K562 (cell line): Measurements from ENCODE around the gene SERINC3. TPM values are rescaled to one million over a fixed set of nuclear protein-coding genes. Genes with fewer than 3 reads are reported as not detected.

Source experiments
- ESRRA ChIP-seq: fragments of 450-650 bp; IDR thresholded peaks from 2 replicates; pipeline ENCODE4 v1.6.1; 2014; ENCODE audit warnings: low read depth, mild to moderate bottlenecking, moderate library complexity, borderline replicate concordance
- HIVEP1 ChIP-seq: fragments of 250-450 bp; sonication (Bioruptor Pico); IDR thresholded peaks from 2 replicates; pipeline ENCODE4 v1.4.0; 2020; ENCODE audit warnings: mild to moderate bottlenecking
- NCOA1 ChIP-seq: fragments of 450-650 bp; IDR thresholded peaks from 2 replicates; pipeline ENCODE4 v1.6.1; 2016; ENCODE audit warnings: low read depth
- PHTF2 ChIP-seq: fragments of 250-450 bp; sonication (Bioruptor Pico); IDR thresholded peaks from 2 replicates; pipeline ENCODE4 v1.5.0; 2021; ENCODE audit warnings: mild to moderate bottlenecking
- RBM34 ChIP-seq: fragments of 200-400 bp; formaldehyde crosslinking; IDR thresholded peaks from 2 replicates; pipeline ENCODE4 v1.6.1; 2018; ENCODE audit warnings: low read length, borderline replicate concordance; ENCODE audit not compliant: insufficient read depth
- SMAD2 ChIP-seq: fragments of 150-350 bp; IDR thresholded peaks from 2 replicates; pipeline ENCODE4 v1.6.1; 2014; ENCODE audit warnings: low read depth, mild to moderate bottlenecking, low read length
- SNRNP70 ChIP-seq: fragments of 200-400 bp; formaldehyde crosslinking; optimal IDR thresholded peaks from 2 replicates; pipeline ENCODE3; 2017; ENCODE audit warnings: low read depth, low read length
- ZBTB1 ChIP-seq: sonication (generic); formaldehyde crosslinking; IDR thresholded peaks from 2 replicates; pipeline ENCODE4 v1.8.1; 2023; ENCODE audit warnings: missing genetic modification reagents, low read depth, mild to moderate bottlenecking, borderline replicate concordance
- ZFPM2 ChIP-seq: fragments of 250-450 bp; sonication (Bioruptor Pico); IDR thresholded peaks from 2 replicates; pipeline ENCODE4 v1.5.1; 2022; ENCODE audit warnings: mild to moderate bottlenecking
- ZNF263 ChIP-seq: sonication (generic); formaldehyde crosslinking; IDR thresholded peaks from 2 replicates; pipeline ENCODE4 v1.8.0; 2022; ENCODE audit warnings: mild to moderate bottlenecking, missing genetic modification reagents, borderline replicate concordance
- ZNF507 ChIP-seq: conservative IDR thresholded peaks from 2 replicates; pipeline ENCODE4 v1.6.1; 2017; ENCODE audit warnings: missing genetic modification characterization, missing compliant biosample characterization
- ZNF586 ChIP-seq: fragments of 450-650 bp; formaldehyde crosslinking; conservative IDR thresholded peaks from 2 replicates; pipeline ENCODE4 v1.4.0; 2020; ENCODE audit warnings: mild to moderate bottlenecking, moderate library complexity
- ZNF79 ChIP-seq: fragments of 250-450 bp; sonication (Bioruptor Pico); IDR thresholded peaks from 2 replicates; pipeline ENCODE4 v1.4.0; 2020; ENCODE audit warnings: low read depth, mild to moderate bottlenecking, moderate library complexity
- polyA plus RNA-seq, 8 experiments: library from polyadenylated mRNA; depleted of rRNA in 4 of 8; stranded (reverse) in 5 of 8; unstranded in 3 of 8; fragments of >200 nt; fragmentation: Nextera tagmentation in 2 of 8; fragmentation: Illumina TruSeq in 1 of 8; extraction: Ambion mirVana in 2 of 8; extraction: Trizol in 1 of 8; gene quantifications; 2 replicates each; pipeline versions ENCODE4 v1.2.1 to v1.2.3, GENCODE V29; 2011 to 2014; ENCODE audit warnings: inconsistent platforms in 1 of 8, missing spikeins in 1 of 8
- total RNA-seq, 7 experiments: library from RNA; depleted of rRNA in 6 of 7; stranded (reverse); fragments of >200 nt in 6 of 7; fragmentation: Illumina TruSeq in 2 of 7; extraction: Trizol in 2 of 7; gene quantifications; 2 replicates each; pipeline versions ENCODE4 v1.2.1 to v1.2.3, GENCODE V29; 2011 to 2021; ENCODE audit warnings: low replicate concordance in 1 of 7
- TF ChIP-seq, protein P1 (sequence below): fragments of 450-650 bp; IDR thresholded peaks from 2 replicates; pipeline ENCODE4 v1.6.1; 2017; ENCODE audit warnings: antibody characterized with exemption
- TF ChIP-seq, protein P2 (sequence below): fragments of 250-450 bp; sonication (Bioruptor Pico); IDR thresholded peaks from 2 replicates; pipeline ENCODE4 v1.5.0; 2020; ENCODE audit warnings: mild to moderate bottlenecking, borderline replicate concordance
- TF ChIP-seq, protein P3 (sequence below): fragments of 450-650 bp; IDR thresholded peaks from 2 replicates; pipeline ENCODE4 v1.7.1; 2018; ENCODE audit warnings: mild to moderate bottlenecking, low read depth; ENCODE audit not compliant: partially characterized antibody
- TF ChIP-seq, protein P4 (sequence below): fragments of 450-650 bp; formaldehyde crosslinking; IDR thresholded peaks from 2 replicates; pipeline ENCODE4 v1.4.0; 2022; ENCODE audit warnings: missing genetic modification characterization
- TF ChIP-seq, protein P5 (sequence below): fragments of 450-650 bp; IDR thresholded peaks from 2 replicates; pipeline ENCODE4 v1.6.1; 2016; ENCODE audit warnings: missing biosample characterization, missing genetic modification characterization

SERINC3 gene
- total and polyA plus RNA-seq, 9 of the 15 experiments (the other 6 are each of a cell fraction or from before 2014, with no cell fraction given) = 24.7 to 107 (median 48.8) TPM

DNA sequence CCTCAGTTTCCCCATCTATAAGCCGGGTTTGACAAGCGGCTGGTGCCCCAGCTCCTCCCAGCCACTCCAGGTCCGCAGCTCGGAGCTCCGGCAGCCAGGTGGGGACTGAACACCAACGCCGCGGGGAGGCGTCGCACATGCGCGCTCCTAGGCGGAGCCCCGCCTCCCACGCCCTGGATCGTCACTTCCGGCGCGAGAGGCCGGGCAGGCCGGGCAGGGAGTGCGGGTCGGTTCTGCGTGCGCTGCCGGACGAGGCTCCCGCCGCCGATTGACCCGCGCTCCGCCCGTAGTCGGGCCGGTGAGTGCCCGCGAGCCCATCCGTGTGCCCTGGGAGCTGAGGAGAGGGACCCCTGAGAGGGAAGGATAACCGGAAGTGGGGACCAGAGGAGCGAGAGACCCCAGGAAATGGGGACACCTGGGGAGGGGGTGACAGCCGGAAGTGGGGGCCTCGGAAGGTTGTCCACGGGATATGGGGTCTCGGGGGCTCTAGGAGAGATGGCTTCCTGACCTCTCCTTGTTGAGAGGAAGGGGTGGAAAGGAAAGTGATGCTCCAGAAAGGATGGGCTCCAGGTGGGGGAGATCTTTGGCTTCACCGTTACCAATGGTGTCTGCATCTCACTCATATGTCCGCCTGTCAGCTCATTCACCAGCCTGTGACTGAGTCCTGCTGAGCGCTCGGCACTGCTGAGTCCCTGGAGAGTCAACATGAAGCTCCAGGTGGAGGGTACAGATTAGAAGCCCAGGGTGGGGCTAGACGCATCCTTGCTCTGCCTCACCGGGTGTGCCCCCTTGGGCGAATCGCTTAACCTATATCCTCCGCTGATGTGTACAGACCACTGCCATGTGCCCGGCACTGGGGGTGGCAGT, 45.9 kb downstream of the SERINC3 start, which contains the start of gene TTPAL (continued):
- TF ChIP-seq, protein P1, sequence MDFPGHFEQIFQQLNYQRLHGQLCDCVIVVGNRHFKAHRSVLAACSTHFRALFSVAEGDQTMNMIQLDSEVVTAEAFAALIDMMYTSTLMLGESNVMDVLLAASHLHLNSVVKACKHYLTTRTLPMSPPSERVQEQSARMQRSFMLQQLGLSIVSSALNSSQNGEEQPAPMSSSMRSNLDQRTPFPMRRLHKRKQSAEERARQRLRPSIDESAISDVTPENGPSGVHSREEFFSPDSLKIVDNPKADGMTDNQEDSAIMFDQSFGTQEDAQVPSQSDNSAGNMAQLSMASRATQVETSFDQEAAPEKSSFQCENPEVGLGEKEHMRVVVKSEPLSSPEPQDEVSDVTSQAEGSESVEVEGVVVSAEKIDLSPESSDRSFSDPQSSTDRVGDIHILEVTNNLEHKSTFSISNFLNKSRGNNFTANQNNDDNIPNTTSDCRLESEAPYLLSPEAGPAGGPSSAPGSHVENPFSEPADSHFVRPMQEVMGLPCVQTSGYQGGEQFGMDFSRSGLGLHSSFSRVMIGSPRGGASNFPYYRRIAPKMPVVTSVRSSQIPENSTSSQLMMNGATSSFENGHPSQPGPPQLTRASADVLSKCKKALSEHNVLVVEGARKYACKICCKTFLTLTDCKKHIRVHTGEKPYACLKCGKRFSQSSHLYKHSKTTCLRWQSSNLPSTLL = no peak
- TF ChIP-seq SMAD2 = no peak
- TF ChIP-seq ZNF263 (CRISPR knock-in tag) = no peak
- TF ChIP-seq ESRRA = no peak
- no peak; the same call in 1 of the 2 replicates for TF ChIP-seq NCOA1
- 0 out of 2 replicates have a peak, but pooled peaks have one; percentile 79 for TF ChIP-seq ZFPM2 (CRISPR knock-in tag)
- TF ChIP-seq ZNF79 = no peak
- no peak for TF ChIP-seq RBM34
- TF ChIP-seq, protein P2, sequence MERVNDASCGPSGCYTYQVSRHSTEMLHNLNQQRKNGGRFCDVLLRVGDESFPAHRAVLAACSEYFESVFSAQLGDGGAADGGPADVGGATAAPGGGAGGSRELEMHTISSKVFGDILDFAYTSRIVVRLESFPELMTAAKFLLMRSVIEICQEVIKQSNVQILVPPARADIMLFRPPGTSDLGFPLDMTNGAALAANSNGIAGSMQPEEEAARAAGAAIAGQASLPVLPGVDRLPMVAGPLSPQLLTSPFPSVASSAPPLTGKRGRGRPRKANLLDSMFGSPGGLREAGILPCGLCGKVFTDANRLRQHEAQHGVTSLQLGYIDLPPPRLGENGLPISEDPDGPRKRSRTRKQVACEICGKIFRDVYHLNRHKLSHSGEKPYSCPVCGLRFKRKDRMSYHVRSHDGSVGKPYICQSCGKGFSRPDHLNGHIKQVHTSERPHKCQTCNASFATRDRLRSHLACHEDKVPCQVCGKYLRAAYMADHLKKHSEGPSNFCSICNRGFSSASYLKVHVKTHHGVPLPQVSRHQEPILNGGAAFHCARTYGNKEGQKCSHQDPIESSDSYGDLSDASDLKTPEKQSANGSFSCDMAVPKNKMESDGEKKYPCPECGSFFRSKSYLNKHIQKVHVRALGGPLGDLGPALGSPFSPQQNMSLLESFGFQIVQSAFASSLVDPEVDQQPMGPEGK = no peak
- no peak for TF ChIP-seq SNRNP70
- TF ChIP-seq ZNF586 (CRISPR knock-in tag) = no peak
- no peak for TF ChIP-seq ZNF507 (tag)
- TF ChIP-seq, protein P3, sequence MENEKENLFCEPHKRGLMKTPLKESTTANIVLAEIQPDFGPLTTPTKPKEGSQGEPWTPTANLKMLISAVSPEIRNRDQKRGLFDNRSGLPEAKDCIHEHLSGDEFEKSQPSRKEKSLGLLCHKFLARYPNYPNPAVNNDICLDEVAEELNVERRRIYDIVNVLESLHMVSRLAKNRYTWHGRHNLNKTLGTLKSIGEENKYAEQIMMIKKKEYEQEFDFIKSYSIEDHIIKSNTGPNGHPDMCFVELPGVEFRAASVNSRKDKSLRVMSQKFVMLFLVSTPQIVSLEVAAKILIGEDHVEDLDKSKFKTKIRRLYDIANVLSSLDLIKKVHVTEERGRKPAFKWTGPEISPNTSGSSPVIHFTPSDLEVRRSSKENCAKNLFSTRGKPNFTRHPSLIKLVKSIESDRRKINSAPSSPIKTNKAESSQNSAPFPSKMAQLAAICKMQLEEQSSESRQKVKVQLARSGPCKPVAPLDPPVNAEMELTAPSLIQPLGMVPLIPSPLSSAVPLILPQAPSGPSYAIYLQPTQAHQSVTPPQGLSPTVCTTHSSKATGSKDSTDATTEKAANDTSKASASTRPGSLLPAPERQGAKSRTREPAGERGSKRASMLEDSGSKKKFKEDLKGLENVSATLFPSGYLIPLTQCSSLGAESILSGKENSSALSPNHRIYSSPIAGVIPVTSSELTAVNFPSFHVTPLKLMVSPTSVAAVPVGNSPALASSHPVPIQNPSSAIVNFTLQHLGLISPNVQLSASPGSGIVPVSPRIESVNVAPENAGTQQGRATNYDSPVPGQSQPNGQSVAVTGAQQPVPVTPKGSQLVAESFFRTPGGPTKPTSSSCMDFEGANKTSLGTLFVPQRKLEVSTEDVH = peak; percentile 50
- TF ChIP-seq PHTF2 = no peak
- no peak for TF ChIP-seq ZBTB1 (CRISPR knock-in tag)
- no peak for TF ChIP-seq HIVEP1 (CRISPR knock-in tag)
- TF ChIP-seq, protein P4, sequence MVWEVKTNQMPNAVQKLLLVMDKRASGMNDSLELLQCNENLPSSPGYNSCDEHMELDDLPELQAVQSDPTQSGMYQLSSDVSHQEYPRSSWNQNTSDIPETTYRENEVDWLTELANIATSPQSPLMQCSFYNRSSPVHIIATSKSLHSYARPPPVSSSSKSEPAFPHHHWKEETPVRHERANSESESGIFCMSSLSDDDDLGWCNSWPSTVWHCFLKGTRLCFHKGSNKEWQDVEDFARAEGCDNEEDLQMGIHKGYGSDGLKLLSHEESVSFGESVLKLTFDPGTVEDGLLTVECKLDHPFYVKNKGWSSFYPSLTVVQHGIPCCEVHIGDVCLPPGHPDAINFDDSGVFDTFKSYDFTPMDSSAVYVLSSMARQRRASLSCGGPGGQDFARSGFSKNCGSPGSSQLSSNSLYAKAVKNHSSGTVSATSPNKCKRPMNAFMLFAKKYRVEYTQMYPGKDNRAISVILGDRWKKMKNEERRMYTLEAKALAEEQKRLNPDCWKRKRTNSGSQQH (CRISPR knock-in tag) = peak; percentile 84
- TF ChIP-seq, protein P5, sequence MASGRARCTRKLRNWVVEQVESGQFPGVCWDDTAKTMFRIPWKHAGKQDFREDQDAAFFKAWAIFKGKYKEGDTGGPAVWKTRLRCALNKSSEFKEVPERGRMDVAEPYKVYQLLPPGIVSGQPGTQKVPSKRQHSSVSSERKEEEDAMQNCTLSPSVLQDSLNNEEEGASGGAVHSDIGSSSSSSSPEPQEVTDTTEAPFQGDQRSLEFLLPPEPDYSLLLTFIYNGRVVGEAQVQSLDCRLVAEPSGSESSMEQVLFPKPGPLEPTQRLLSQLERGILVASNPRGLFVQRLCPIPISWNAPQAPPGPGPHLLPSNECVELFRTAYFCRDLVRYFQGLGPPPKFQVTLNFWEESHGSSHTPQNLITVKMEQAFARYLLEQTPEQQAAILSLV = no peak
